Ovary (tissue), 3 donors: Measurements from ENCODE around the gene CRY2.

Experiments used
- CTCF ChIP-seq, 3 donors: fragments of 450-650 bp in 2 of 3; fragments of 200-600 bp in 1 of 3; IDR thresholded peaks; one replicate each; pipeline versions ENCODE4 v1.5.1 to v1.8.0; 2016 to 2022; ENCODE audit warnings: antibody characterized with exemption in 3 of 3, mild to moderate bottlenecking in 1 of 3
- EP300 ChIP-seq: sonication (generic); formaldehyde crosslinking; IDR thresholded peaks from one replicate; pipeline ENCODE4 v1.6.1; 2017; ENCODE audit warnings: antibody characterized with exemption
- POLR2A ChIP-seq: fragments of 450-650 bp; IDR thresholded peaks from one replicate; pipeline ENCODE4 v1.6.1; 2017; ENCODE audit warnings: antibody characterized with exemption, mild to moderate bottlenecking, moderate library complexity
- donor health status: DM: no; HTN: no; CAD: no.

GRCh38 chr11:45885921-45886721 lies 38.8 kb downstream of the CRY2 start:
- no peak for TF ChIP-seq CTCF (IDR thresholded peaks at IDR 0.05)
- no peak for TF ChIP-seq POLR2A
- no peak for TF ChIP-seq EP300
